GM21381 (cell line): ENCODE data around the gene IRF1.
"Not testable (repeated sequence)": the region's sequence is repeated elsewhere in the genome, so short reads cannot be mapped to it uniquely, and the experiment has no call there.

Experiments
- ATAC-seq: cut with Tn5 transposase; IDR thresholded peaks from one replicate; pipeline ENCODE4 v1.9.1; 2021; ENCODE audit warnings: mild to moderate bottlenecking, moderate library complexity; ENCODE audit not compliant: unreplicated experiment

IRF1 gene

GRCh38 chr5:132445640-132445923 lies 45.0 kb downstream of the IRF1 start:
- no peak for ATAC-seq

- no peak for ATAC-seq
These were observed 45.5 kb downstream of the IRF1 start for GRCh38 chr5:132444841-132445639.

DNA sequence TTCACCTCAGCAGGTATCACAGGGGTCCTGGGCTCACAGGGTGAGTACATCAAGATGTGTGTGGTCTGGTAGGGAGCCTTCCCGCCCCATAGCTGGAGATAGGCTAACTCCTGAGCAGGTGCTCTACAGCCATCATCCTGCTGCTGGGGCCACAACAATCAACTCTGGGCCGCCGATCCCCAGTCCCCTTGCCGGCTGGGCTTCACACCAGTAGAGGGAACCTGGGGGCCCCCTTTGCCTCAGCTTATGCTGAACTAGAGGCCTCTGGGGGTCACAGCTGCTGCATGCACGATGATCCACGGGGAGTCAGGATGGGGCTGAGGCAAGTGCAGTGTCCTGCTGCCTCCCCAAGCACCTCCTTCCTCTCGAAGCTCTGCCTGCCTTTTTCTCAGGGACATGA lies 46.5 kb downstream of the IRF1 start:
- ATAC-seq = no peak

DNA sequence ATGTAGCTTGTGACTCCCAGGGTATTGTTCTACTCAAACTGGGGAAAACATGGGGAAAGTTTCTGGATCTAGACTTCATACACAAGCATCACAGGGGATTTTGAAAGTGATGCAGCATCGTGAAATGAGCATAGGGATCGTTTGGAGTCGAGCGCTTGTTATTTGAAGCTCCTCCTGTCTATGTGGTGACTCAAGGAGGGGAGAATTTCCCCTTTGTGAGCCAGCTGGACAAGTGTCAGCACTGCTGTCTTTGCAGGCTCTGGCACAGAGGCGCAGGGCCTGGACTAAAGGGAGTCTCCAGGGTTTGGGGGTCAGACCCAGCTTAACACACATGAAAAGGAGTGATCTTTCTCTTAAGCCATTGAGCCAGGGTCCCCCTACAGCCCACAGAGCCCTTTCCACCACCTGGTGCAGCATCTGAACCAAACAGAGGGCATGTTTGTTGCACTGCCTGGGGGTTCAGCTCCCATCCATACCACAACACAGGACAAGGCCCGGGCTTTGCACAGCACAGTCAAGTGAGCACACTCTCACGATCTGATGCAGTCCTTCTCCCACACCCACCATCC lies 51.0 kb downstream of the IRF1 start:
- no peak for ATAC-seq

- no peak for ATAC-seq
These were observed 51.7 kb downstream of the IRF1 start for GRCh38 chr5:132438917-132439316.

- ATAC-seq = not testable (repeated sequence)
These were observed 52.3 kb downstream of the IRF1 start for GRCh38 chr5:132438267-132438645.

GRCh38 chr5:132437604-132438266 lies 52.8 kb downstream of the IRF1 start:
- peak; percentile 80 for ATAC-seq

DNA sequence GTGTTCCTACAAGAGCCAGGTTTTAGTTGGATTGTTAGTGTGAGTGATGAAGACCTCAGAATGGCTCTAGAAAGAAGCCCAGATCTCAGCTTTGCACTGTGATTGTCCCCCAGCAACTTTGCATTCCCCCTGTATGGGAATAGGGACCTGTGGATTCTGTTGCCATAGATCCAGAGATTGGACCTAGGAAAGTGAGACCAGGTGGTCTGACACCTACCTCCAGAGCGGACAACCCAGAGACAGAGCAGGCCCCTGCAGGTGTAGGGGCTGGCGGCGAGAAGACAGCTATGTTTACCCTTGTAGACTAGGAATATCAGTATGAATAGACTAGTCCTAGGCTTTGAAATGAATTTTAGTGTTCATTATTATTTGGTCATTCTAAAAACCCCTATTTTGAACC lies 53.6 kb downstream of the IRF1 start:
- ATAC-seq = no peak

DNA sequence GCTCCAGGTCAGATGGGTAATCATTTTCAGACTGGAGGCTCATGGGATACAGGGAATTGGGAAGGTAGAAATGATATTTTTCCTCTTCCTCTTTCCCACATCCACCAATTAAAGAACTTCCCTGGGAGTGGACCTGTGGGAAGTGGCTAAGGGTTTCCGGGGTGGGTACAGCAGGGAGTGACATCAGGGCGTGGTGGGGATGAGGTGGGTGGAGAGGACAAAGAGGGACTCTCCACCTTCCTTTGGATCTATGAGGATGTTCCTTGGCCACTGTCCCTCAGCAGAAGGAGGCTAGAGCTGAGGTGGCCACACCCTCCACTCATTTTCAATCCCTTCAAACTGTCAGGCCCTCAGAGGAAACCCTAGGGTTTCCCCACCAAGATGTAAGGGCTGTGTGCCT lies 54.7 kb downstream of the IRF1 start:
- no peak for ATAC-seq

DNA sequence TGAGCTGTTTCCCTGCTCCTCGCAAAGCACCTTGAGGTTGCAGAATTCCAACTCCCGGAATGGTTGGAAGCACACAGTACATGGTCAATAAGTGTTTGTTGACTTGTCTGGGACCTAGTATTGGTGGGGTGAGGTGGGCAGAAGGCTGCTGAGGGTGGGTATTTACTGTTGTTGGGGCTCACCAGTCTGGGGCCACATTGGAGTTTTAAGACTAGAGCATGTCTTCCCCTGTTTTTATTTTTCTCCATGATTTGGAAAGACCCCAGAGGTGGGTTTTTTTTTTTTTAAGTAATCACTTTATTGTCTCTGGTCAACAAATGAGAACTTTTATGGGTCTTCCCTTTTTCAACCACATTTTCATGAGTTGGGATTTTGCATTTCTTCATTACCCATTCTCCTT lies 55.1 kb downstream of the IRF1 start:
- no peak for ATAC-seq

- ATAC-seq = no peak
These were observed 55.9 kb downstream of the IRF1 start for GRCh38 chr5:132434416-132435286.

DNA sequence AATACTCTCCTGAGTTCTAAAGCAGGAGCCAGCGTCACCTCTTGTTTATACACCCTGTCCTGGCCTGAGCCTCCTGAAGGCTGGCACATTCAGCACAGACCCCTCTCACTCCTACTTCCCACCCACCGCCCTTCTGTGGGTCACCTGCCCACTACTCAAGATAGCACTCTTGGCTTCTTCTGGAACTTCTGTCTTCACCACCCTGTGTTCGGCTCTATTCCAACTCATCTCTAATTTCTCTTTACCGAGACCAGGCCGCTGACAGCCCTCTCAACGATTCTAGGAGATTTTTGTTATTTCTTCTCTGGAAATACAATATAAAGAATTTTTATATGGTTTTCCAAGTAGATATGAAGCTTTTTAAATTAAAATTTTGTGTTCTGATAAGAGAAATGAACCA lies 57.4 kb downstream of the IRF1 start:
- no peak for ATAC-seq

DNA sequence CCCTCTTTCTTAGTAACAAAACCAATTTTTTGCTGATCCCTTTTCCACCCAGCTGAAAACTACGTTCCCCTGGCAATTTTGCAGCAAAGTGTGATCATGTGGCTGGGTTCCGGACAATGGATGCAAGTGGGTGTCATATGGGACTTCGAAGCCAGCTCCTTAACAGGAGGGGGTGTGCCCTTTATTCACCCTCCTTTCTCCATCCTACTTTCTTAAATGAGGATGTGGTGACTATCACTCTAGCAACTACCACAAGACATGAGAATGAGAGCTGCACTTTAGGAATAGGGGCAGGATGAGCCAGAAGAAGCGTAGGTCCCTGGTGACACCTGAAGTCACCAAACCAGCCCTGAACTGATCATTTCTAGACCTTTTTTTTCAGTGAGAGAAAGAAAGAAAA lies 58.9 kb downstream of the IRF1 start:
- no peak for ATAC-seq
